Measurements from ENCODE around the gene IL23A. TPM values are rescaled to one million over a fixed set of nuclear protein-coding genes. Genes with fewer than 3 reads are reported as not detected.

The IL23A gene, protein sequence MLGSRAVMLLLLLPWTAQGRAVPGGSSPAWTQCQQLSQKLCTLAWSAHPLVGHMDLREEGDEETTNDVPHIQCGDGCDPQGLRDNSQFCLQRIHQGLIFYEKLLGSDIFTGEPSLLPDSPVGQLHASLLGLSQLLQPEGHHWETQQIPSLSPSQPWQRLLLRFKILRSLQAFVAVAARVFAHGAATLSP
- 10 to 100 TPM; 26.9 to 29.6 TPM for total RNA-seq
- 26.4 TPM for polyA plus RNA-seq

DNA sequence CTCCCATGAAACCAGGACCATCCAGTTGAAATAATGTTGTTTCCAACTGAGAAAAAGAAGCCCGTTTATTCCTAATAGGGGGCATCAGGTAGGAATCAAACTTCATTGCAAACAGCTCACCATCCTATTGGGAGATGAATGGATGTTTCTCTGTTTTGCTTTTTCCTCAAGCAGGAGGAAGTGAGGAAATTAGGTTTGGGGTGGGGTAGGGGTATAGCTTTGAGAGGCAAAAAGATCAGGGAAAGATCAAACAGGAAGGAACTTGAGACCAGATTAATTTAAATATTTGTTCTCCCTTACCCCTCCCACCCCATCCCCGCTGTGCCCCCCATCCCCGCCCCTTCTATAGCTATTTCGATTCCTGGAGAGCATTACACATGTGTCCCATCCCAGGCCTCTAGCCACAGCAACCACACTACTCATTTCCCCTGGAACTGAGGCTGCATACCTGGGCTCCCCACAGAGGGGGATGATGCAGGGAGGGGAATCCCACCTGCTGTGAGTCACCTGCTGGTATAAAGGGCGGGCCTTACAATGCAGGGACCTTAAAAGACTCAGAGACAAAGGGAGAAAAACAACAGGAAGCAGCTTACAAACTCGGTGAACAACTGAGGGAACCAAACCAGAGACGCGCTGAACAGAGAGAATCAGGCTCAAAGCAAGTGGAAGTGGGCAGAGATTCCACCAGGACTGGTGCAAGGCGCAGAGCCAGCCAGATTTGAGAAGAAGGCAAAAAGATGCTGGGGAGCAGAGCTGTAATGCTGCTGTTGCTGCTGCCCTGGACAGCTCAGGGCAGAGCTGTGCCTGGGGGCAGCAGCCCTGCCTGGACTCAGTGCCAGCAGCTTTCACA lies at the start of gene IL23A:
Gene IL23A (plus strand): TSS at position 577 of the 850 bp plus-strand sequence. CDS start 161 bp downstream, at position 738.
- H3K36me3 ChIP-seq (ENCODE audit: insufficient read depth, low read length): peaks cover 11% of the 10 kb centered on the region
- peaks cover 39% of the 10 kb centered on the region for H3K4me1 ChIP-seq (ENCODE audit: insufficient read depth, low read length)
- Mint-ChIP-seq H3K4me1 (peaks cover 32 to 61% (median 50%) of the 10 kb centered on the region in 3 donors), H3K4me3 (peak within 1 kb of the TSS; percentile 82 to 94 (median 91)), H3K27me3 (peaks cover 0 to 5% of the 10 kb centered on the region in 2 donors), H3K27ac (peak within 1 kb of the TSS; percentile 90 to 100 (median 98)), H3K9me3 (peaks cover 0 to 5% (median 0%) of the 10 kb centered on the region in 5 donors), H3K36me3 (peaks cover 0 to 38% (median 7%) of the 10 kb centered on the region in 3 donors)
- no peaks in the 10 kb centered on the region for H3K27me3 ChIP-seq (ENCODE audit: insufficient read depth, low read length, poor library complexity, severe bottlenecking)
- ChIA-PET POLR2A (interaction anchor here (0.6 to 3.1 kb wide), 10 partner anchors 14 to 1445 kb away, joined by 3 to 49 read pairs (median 4); partner anchors contain the start of genes CNPY2, CS, ESYT1 and RNF41), CTCF (interaction anchor here (0.7 to 8.1 kb wide), 7 partner anchors 12 to 220 kb away, joined by 3 to 49 read pairs (median 4); partner anchors contain the start of genes CNPY2, COQ10A, STAT2 and ZC3H10)
- peak within 1 kb of the TSS; percentile 63 for H3K4me3 ChIP-seq (ENCODE audit: low read length)
- peak; percentile 67 to 93 (median 82) for DNase-seq
- peak within 1 kb of the TSS; percentile 43 for H3K27ac ChIP-seq (ENCODE audit: low read depth, low read length)
- no peaks in the 10 kb centered on the region for H3K9me3 ChIP-seq (ENCODE audit: low read length)

DNA sequence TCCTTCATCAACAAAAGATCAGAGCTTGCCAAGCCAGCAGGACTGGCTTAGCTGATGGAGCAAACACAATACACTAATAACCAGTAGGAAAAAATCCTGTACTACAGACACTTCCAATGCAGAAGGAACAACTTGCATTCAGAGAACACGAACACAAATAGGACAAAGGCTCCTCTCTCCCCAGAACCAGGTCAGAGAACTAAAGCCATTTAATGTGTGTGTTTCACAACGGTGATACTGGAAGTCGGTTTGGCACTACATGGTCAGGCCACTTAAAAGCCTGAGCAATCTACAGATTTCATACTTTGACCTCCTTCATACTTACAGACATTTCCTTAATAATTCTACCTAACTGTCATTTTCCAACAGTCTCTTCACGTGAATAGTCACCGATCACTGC lies 44.9 kb upstream of the IL23A start:
- Histone ChIP-seq H3K4me3 (ENCODE audit: low read length) (no peak overlapping the region), H3K4me1 (ENCODE audit: insufficient read depth, low read length) (peaks cover 35% of the 10 kb centered on the region), H3K27me3 (ENCODE audit: insufficient read depth, low read length, poor library complexity, severe bottlenecking) (no peaks in the 10 kb centered on the region), H3K36me3 (ENCODE audit: insufficient read depth, low read length) (peaks cover 13% of the 10 kb centered on the region), H3K27ac (ENCODE audit: low read depth, low read length) (no peak overlapping the region), H3K9me3 (ENCODE audit: low read length) (no peaks in the 10 kb centered on the region)
- ChIA-PET CTCF (no interaction called here), POLR2A (no interaction called here)
- Mint-ChIP-seq H3K36me3 (peaks cover 0 to 48% (median 6%) of the 10 kb centered on the region in 3 donors), H3K9me3 (no peaks in the 10 kb centered on the region), H3K27me3 (no peaks in the 10 kb centered on the region), H3K4me1 (peaks cover 40 to 68% (median 50%) of the 10 kb centered on the region in 3 donors), H3K4me3 (no peak overlapping the region), H3K27ac (peak overlapping the region in 1 of 8 donors; percentile 24)
- DNase-seq: no peak

DNA sequence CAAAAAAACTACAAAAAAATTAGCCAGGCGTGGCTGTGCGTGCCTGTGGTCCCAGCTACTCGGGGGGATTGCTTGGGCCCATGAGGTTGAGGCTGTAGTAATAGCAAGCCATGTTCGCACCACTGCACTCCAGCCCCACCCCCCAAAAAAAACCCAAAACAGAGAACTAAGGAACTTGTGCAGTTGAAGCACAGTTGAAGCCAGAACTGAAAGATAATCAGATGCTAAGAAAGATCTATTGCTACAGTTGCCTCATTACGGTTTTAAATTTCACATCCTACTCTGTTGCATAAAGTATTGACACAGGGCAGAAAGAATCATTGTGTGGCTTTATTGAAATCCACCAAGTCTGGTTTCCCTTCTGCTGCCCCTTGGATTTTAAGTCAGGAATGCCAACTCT lies 42.4 kb upstream of the IL23A start:
- Mint-ChIP-seq H3K4me1 (peaks cover 51 to 75% (median 65%) of the 10 kb centered on the region in 3 donors), H3K27ac (peak overlapping the region; percentile 48 to 93 (median 68)), H3K9me3 (no peaks in the 10 kb centered on the region), H3K36me3 (peaks cover 0 to 40% (median 4%) of the 10 kb centered on the region in 3 donors), H3K27me3 (no peaks in the 10 kb centered on the region), H3K4me3 (no peak overlapping the region)
- CTCF ChIA-PET: interaction anchor here (1.0 kb wide), 1 partner anchor 168 kb away, joined by 3 read pairs; no protein-coding TSS in a partner anchor
- no peak overlapping the region for H3K4me3 ChIP-seq (ENCODE audit: low read length)
- peaks cover 11% of the 10 kb centered on the region for H3K36me3 ChIP-seq (ENCODE audit: insufficient read depth, low read length)
- no peak for DNase-seq
- H3K27ac ChIP-seq (ENCODE audit: low read depth, low read length): no peak overlapping the region
- H3K27me3 ChIP-seq (ENCODE audit: insufficient read depth, low read length, poor library complexity, severe bottlenecking): no peaks in the 10 kb centered on the region
- peaks cover 43% of the 10 kb centered on the region for H3K4me1 ChIP-seq (ENCODE audit: insufficient read depth, low read length)
- POLR2A ChIA-PET: no interaction called here
- H3K9me3 ChIP-seq (ENCODE audit: low read length): no peaks in the 10 kb centered on the region

DNA sequence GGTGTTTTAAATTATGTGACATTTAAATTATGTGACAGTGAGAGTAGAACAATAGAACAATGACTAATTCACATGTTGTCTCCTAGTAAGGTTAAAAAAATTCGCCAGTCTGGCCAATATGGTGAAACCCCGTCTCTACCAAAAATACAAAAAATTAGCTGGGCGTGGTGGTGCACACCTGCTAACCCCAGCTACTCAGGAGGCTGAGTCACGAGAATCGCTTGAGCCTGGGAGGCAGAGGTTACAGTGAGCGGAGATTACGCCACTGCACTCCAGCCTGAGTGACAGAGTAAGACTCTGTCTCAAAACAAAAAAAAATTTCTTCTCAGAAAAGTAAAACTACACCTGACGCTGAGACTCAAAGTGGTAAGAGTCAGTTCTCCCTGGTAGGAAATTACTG lies 41.3 kb upstream of the IL23A start:
- POLR2A ChIA-PET: interaction anchor here (0.6 to 1.1 kb wide), 2 partner anchors 11 to 52 kb away, joined by 3 to 6 read pairs; no protein-coding TSS in a partner anchor
- Mint-ChIP-seq H3K4me3 (peak overlapping the region in 3 of 7 donors; percentile 35 to 77 (median 51)), H3K27ac (peak overlapping the region; percentile 17 to 93 (median 64)), H3K9me3 (no peaks in the 10 kb centered on the region), H3K27me3 (no peaks in the 10 kb centered on the region), H3K4me1 (peaks cover 53 to 77% (median 71%) of the 10 kb centered on the region in 3 donors), H3K36me3 (peaks cover 0 to 34% (median 4%) of the 10 kb centered on the region in 3 donors)
- no peak for DNase-seq
- Histone ChIP-seq H3K9me3 (ENCODE audit: low read length) (no peaks in the 10 kb centered on the region), H3K36me3 (ENCODE audit: insufficient read depth, low read length) (peaks cover 7% of the 10 kb centered on the region), H3K4me3 (ENCODE audit: low read length) (no peak overlapping the region), H3K4me1 (ENCODE audit: insufficient read depth, low read length) (peaks cover 40% of the 10 kb centered on the region), H3K27me3 (ENCODE audit: insufficient read depth, low read length, poor library complexity, severe bottlenecking) (no peaks in the 10 kb centered on the region), H3K27ac (ENCODE audit: low read depth, low read length) (no peak overlapping the region)
- CTCF ChIA-PET: interaction anchor here (0.6 to 2.1 kb wide), 5 partner anchors 12 to 167 kb away, joined by 3 to 6 read pairs (median 3); partner anchors contain the start of genes COQ10A and STAT2

DNA sequence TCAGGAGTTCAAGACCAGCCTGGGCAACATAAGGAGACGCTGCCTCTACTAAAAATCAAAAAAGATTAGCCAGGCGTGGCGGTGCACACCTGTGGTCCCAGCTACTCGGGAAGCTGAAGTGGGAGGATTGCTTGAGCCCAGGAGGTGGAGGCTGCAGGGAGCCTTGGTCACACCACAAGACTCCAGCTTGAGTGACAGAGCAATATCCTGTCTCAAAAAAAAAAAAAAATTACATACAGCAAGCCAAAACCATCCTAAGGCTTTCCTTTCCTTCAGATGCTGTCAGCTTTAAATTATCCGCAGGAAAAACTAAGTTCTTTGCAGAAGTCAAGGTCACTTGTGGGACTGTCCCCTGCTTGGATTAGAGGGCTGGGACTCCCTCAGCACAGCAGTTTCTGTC lies 39.9 kb upstream of the IL23A start:
- Mint-ChIP-seq H3K4me1 (peaks cover 49 to 71% (median 67%) of the 10 kb centered on the region in 3 donors), H3K27me3 (no peaks in the 10 kb centered on the region), H3K4me3 (peak overlapping the region; percentile 94 to 98 (median 95)), H3K9me3 (no peaks in the 10 kb centered on the region), H3K36me3 (peaks cover 0 to 29% (median 4%) of the 10 kb centered on the region in 3 donors), H3K27ac (peak overlapping the region; percentile 93 to 99 (median 98))
- no peaks in the 10 kb centered on the region for H3K27me3 ChIP-seq (ENCODE audit: insufficient read depth, low read length, poor library complexity, severe bottlenecking)
- ChIA-PET POLR2A (interaction anchor here (1.0 to 2.1 kb wide), 5 partner anchors 12 to 181 kb away, joined by 3 to 6 read pairs (median 5); partner anchors contain the start of genes CNPY2, IL23A, STAT2 and ZC3H10), CTCF (interaction anchor here (0.8 to 2.1 kb wide), 8 partner anchors 11 to 181 kb away, joined by 3 to 6 read pairs (median 4); partner anchors contain the start of genes ANKRD52, STAT2 and ZC3H10)
- H3K4me3 ChIP-seq (ENCODE audit: low read length): peak overlapping the region; percentile 85
- H3K9me3 ChIP-seq (ENCODE audit: low read length): no peaks in the 10 kb centered on the region
- DNase-seq: no peak
- peaks cover 7% of the 10 kb centered on the region for H3K36me3 ChIP-seq (ENCODE audit: insufficient read depth, low read length)
- peaks cover 44% of the 10 kb centered on the region for H3K4me1 ChIP-seq (ENCODE audit: insufficient read depth, low read length)
- peak overlapping the region; percentile 90 for H3K27ac ChIP-seq (ENCODE audit: low read depth, low read length)

DNA sequence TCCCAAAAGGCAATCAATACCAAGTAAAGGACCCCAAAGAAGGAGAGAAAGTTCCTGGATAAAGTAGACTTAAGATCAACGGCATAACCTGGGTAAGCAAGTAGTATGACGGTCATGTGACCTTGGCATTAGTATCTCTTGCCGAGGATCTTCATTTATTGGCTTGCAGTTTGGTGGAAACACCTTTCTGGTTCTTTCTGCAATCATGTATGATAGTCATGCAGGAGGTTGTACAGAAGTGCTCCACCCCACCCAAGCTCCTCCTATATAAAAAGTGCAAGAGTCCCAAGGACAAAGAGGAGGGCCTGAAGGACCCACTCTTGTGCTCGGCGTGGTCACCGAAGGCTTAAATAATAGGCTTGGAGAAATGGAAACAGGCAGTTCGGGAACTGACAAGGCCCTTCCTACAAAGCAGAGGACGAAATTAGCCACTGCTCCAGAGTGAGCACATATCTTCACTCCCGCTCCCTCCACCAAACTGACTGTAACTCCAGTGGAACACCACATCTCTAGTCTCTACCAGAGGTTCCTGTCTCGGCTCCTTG lies 39.3 kb upstream of the IL23A start:
- Mint-ChIP-seq H3K4me3 (peak overlapping the region; percentile 94 to 98 (median 95)), H3K9me3 (no peaks in the 10 kb centered on the region), H3K27ac (peak overlapping the region; percentile 93 to 99 (median 98)), H3K27me3 (no peaks in the 10 kb centered on the region), H3K36me3 (peaks cover 0 to 27% (median 4%) of the 10 kb centered on the region in 3 donors), H3K4me1 (peaks cover 47 to 67% (median 63%) of the 10 kb centered on the region in 3 donors)
- POLR2A ChIA-PET: interaction anchor here (0.7 to 2.1 kb wide), 8 partner anchors 11 to 195 kb away, joined by 3 to 6 read pairs (median 4); partner anchors contain the start of genes CNPY2, IL23A, PA2G4 and STAT2
- peak overlapping the region; percentile 90 for H3K27ac ChIP-seq (ENCODE audit: low read depth, low read length)
- H3K9me3 ChIP-seq (ENCODE audit: low read length): no peaks in the 10 kb centered on the region
- H3K27me3 ChIP-seq (ENCODE audit: insufficient read depth, low read length, poor library complexity, severe bottlenecking): no peaks in the 10 kb centered on the region
- CTCF ChIA-PET: interaction anchor here (0.6 to 2.1 kb wide), 6 partner anchors 12 to 181 kb away, joined by 3 to 8 read pairs (median 4); partner anchors contain the start of genes SMARCC2, STAT2 and ZC3H10
- DNase-seq: peak in 4 of 5 donors; percentile 1 to 52 (median 36)
- peaks cover 7% of the 10 kb centered on the region for H3K36me3 ChIP-seq (ENCODE audit: insufficient read depth, low read length)
- H3K4me3 ChIP-seq (ENCODE audit: low read length): peak overlapping the region; percentile 85
- H3K4me1 ChIP-seq (ENCODE audit: insufficient read depth, low read length): peaks cover 44% of the 10 kb centered on the region

All from CD8-positive, alpha-beta memory T cell (primary cell).